HEK293 (cell line): Measurements from ENCODE around the gene KIAA0825.

Source experiments
- BCL6B ChIP-seq: fragments of 450-650 bp; formaldehyde crosslinking; IDR thresholded peaks from 2 replicates; pipeline ENCODE4 v1.5.1; 2017; ENCODE audit warnings: missing biosample characterization, missing genetic modification characterization
- KLF1 ChIP-seq: fragments of 450-650 bp; formaldehyde crosslinking; IDR thresholded peaks from 2 replicates; pipeline ENCODE4 v1.5.1; 2016; ENCODE audit warnings: missing biosample characterization, missing genetic modification characterization
- PRDM1 ChIP-seq: fragments of 450-650 bp; formaldehyde crosslinking; IDR thresholded peaks from 2 replicates; pipeline ENCODE4; 2016; ENCODE audit warnings: missing biosample characterization, missing genetic modification characterization
- TCF7L2 ChIP-seq: IDR thresholded peaks from 2 replicates; pipeline ENCODE4 v1.6.1; 2011; ENCODE audit warnings: low read depth, mild to moderate bottlenecking, inconsistent platforms, low read length, moderate library complexity, borderline replicate concordance
- TSHZ1 ChIP-seq: fragments of 450-650 bp; formaldehyde crosslinking; IDR thresholded peaks from 2 replicates; pipeline ENCODE4 v1.5.1; 2016; ENCODE audit warnings: missing biosample characterization, missing genetic modification characterization, borderline replicate concordance
- ZBTB1 ChIP-seq: fragments of 450-650 bp; formaldehyde crosslinking; IDR thresholded peaks from 2 replicates; pipeline ENCODE4 v1.5.1; 2016; ENCODE audit warnings: missing biosample characterization, missing genetic modification characterization
- ZBTB20 ChIP-seq: fragments of 450-650 bp; formaldehyde crosslinking; IDR thresholded peaks from 2 replicates; pipeline ENCODE4 v1.5.1; 2016; ENCODE audit warnings: missing biosample characterization, missing genetic modification characterization
- ZBTB8A ChIP-seq: fragments of 450-650 bp; formaldehyde crosslinking; IDR thresholded peaks from 2 replicates; pipeline ENCODE4 v1.5.1; 2016; ENCODE audit warnings: missing biosample characterization, missing genetic modification characterization
- ZNF248 ChIP-seq: fragments of 450-650 bp; formaldehyde crosslinking; IDR thresholded peaks from 2 replicates; pipeline ENCODE4 v1.5.1; 2017; ENCODE audit warnings: missing biosample characterization, missing genetic modification characterization
- ZNF488 ChIP-seq: fragments of 450-650 bp; formaldehyde crosslinking; IDR thresholded peaks from 2 replicates; pipeline ENCODE4 v1.5.1; 2016; ENCODE audit warnings: missing biosample characterization, missing genetic modification characterization
- ZNF518A ChIP-seq: fragments of 450-650 bp; formaldehyde crosslinking; conservative IDR thresholded peaks from 2 replicates; pipeline ENCODE4 v1.5.1; 2016; ENCODE audit warnings: low read depth, missing biosample characterization, missing genetic modification characterization
- ZNF560 ChIP-seq: fragments of 450-650 bp; formaldehyde crosslinking; IDR thresholded peaks from 2 replicates; pipeline ENCODE4 v1.5.1; 2017; ENCODE audit warnings: missing biosample characterization, missing genetic modification characterization, borderline replicate concordance
- ZNF580 ChIP-seq: fragments of 450-650 bp; formaldehyde crosslinking; IDR thresholded peaks from 2 replicates; pipeline ENCODE4 v1.5.1; 2016; ENCODE audit warnings: missing biosample characterization, missing genetic modification characterization
- ZNF624 ChIP-seq: fragments of 450-650 bp; formaldehyde crosslinking; IDR thresholded peaks from 2 replicates; pipeline ENCODE4 v1.5.1; 2017; ENCODE audit warnings: missing biosample characterization, missing genetic modification characterization
- ZNF664 ChIP-seq: fragments of 450-650 bp; formaldehyde crosslinking; IDR thresholded peaks from 2 replicates; pipeline ENCODE4 v1.5.1; 2016; ENCODE audit warnings: missing biosample characterization, missing genetic modification characterization
- ZNF670 ChIP-seq: fragments of 450-650 bp; formaldehyde crosslinking; IDR thresholded peaks from 2 replicates; pipeline ENCODE4 v1.5.1; 2016; ENCODE audit warnings: missing biosample characterization, missing genetic modification characterization, low read depth
- ZSCAN30 ChIP-seq: fragments of 450-650 bp; IDR thresholded peaks from 2 replicates; pipeline ENCODE4 v1.5.1; 2018; ENCODE audit warnings: missing biosample characterization, mild to moderate bottlenecking, missing genetic modification characterization, moderate library complexity
- TF ChIP-seq, protein P1 (sequence below): fragments of 450-650 bp; formaldehyde crosslinking; IDR thresholded peaks from 2 replicates; pipeline ENCODE4 v1.5.1; 2016; ENCODE audit warnings: missing biosample characterization, missing genetic modification characterization
- TF ChIP-seq, protein P2 (sequence below): fragments of 450-650 bp; formaldehyde crosslinking; IDR thresholded peaks from 2 replicates; pipeline ENCODE4 v1.5.1; 2016; ENCODE audit warnings: missing biosample characterization, missing genetic modification characterization
- TF ChIP-seq, protein P3 (sequence below): fragments of 450-650 bp; IDR thresholded peaks from 2 replicates; pipeline ENCODE4 v1.5.1; 2018; ENCODE audit warnings: missing biosample characterization, missing genetic modification characterization

Gene KIAA0825

DNA sequence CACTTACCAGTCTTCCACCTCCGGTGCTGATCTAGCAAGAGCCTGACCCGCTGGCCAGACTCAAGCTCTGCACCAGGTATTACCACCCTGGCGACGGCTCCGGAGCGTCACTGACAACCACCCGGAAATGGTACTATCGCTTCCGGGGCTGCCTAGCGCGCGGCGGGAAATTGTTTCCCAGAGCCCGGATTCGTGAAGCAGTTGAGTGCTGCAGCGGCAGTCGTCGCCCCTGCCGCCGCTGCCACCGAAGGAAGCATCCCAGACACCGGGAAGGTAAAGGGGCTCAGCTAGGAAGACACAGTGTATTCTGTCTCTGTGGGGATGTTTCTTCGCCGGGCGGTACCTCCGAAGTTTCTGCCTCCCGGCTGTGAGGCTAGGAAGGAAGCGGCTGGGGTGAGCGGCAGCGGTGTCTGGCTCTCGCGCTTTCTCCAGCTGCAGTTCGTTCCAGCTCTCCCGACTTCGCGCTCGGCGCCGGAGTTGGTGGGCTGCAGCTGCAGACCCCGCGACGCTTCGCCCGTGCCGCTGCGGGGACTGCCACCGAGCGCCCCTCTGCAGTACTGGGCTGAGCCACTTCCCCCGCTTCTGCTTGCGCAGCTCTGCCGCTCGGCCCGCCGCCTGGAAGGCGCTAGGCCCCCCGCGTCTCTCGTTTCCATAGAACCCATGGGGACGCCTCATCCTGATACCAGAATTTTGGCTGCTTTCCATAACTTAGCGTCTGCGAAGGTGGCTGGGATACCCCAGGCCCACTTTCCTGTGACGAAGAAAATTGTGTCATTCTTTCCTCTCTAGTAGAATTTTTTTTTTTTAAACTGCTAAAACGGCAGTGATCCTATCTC lies at the start of gene KIAA0825, which contains the start of gene SLF1 (continued):
- TF ChIP-seq ZNF488 (no peak), TCF7L2 (no peak), ZNF580 (tag by site-specific recombination) (no peak), ZNF664 (tag by site-specific recombination) (no peak), ZSCAN30 (peak; percentile 19; the same call in 1 of the 2 replicates), KLF1 (tag by site-specific recombination) (no peak), ZBTB20 (0 out of 2 replicates have a peak, but pooled peaks have one; percentile 2), ZNF670 (tag by site-specific recombination) (no peak), PRDM1 (tag by site-specific recombination) (0 out of 2 replicates have a peak, but pooled peaks have one; percentile 4), ZNF624 (no peak), TSHZ1 (0 out of 2 replicates have a peak, but pooled peaks have one; percentile 13), ZNF518A (tag by site-specific recombination) (peak; percentile 97), ZBTB1 (tag by site-specific recombination) (no peak), BCL6B (no peak), ZNF560 (tag by site-specific recombination) (no peak), ZNF248 (tag by site-specific recombination) (no peak), ZBTB8A (peak; percentile 59)
- TF ChIP-seq, protein P1, sequence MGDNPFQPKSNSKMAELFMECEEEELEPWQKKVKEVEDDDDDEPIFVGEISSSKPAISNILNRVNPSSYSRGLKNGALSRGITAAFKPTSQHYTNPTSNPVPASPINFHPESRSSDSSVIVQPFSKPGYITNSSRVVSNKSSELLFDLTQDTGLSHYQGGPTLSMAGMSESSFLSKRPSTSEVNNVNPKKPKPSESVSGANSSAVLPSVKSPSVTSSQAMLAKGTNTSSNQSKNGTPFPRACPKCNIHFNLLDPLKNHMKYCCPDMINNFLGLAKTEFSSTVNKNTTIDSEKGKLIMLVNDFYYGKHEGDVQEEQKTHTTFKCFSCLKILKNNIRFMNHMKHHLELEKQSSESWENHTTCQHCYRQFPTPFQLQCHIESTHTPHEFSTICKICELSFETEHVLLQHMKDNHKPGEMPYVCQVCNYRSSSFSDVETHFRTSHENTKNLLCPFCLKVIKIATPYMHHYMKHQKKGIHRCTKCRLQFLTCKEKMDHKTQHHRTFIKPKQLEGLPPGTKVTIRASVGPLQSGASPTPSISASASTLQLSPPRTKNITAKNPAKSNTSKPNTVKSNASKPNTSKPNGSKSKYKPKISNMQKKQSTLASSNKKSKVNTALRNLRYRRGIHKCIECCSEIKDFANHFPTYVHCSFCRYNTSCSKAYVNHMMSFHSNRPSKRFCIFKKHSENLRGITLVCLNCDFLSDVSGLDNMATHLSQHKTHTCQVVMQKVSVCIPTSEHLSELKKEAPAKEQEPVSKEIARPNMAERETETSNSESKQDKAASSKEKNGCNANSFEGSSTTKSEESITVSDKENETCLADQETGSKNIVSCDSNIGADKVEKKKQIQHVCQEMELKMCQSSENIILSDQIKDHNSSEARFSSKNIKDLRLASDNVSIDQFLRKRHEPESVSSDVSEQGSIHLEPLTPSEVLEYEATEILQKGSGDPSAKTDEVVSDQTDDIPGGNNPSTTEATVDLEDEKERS (tag by site-specific recombination) = no peak
- TF ChIP-seq, protein P2, sequence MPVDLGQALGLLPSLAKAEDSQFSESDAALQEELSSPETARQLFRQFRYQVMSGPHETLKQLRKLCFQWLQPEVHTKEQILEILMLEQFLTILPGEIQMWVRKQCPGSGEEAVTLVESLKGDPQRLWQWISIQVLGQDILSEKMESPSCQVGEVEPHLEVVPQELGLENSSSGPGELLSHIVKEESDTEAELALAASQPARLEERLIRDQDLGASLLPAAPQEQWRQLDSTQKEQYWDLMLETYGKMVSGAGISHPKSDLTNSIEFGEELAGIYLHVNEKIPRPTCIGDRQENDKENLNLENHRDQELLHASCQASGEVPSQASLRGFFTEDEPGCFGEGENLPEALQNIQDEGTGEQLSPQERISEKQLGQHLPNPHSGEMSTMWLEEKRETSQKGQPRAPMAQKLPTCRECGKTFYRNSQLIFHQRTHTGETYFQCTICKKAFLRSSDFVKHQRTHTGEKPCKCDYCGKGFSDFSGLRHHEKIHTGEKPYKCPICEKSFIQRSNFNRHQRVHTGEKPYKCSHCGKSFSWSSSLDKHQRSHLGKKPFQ (tag by site-specific recombination) = no peak
- TF ChIP-seq, protein P3, sequence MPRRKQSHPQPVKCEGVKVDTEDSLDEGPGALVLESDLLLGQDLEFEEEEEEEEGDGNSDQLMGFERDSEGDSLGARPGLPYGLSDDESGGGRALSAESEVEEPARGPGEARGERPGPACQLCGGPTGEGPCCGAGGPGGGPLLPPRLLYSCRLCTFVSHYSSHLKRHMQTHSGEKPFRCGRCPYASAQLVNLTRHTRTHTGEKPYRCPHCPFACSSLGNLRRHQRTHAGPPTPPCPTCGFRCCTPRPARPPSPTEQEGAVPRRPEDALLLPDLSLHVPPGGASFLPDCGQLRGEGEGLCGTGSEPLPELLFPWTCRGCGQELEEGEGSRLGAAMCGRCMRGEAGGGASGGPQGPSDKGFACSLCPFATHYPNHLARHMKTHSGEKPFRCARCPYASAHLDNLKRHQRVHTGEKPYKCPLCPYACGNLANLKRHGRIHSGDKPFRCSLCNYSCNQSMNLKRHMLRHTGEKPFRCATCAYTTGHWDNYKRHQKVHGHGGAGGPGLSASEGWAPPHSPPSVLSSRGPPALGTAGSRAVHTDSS (tag by site-specific recombination) = no peak
